ENCODE data around the gene SORCS2. TPM values are rescaled to one million over a fixed set of nuclear protein-coding genes. Genes with fewer than 3 reads are reported as not detected.

SORCS2 gene
- total RNA-seq, 4 donors from 2014 or later, result 0.26 to 17.1 (median 2.9) TPM

GRCh38 chr4:7384003-7384928 lies 191.9 kb downstream of the SORCS2 start:
- intact Hi-C loops (cut with DNase I; ENCODE audit: low total_unique reads), result no loop called here
- Histone ChIP-seq H3K27me3 (no peaks in the 10 kb centered on the region), H3K36me3 (no peaks in the 10 kb centered on the region), H3K27ac (no peak overlapping the region), H3K4me1 (no peaks in the 10 kb centered on the region), H3K4me3 (no peak overlapping the region), H3K9me3 (no peaks in the 10 kb centered on the region)
- no peak for TF ChIP-seq POLR2A (IDR thresholded peaks at IDR 0.05)
- no peak for TF ChIP-seq CTCF (IDR thresholded peaks at IDR 0.05)
- DNase-seq, result peak in 1 of 2 donors; percentile 5

GRCh38 chr4:7384929-7385890 lies 192.9 kb downstream of the SORCS2 start:
- intact Hi-C loops (cut with DNase I; ENCODE audit: low total_unique reads), result no loop called here
- peak in 1 of 2 donors; percentile 8 for DNase-seq
- H3K4me3 ChIP-seq, result no peak overlapping the region
- no peaks in the 10 kb centered on the region for H3K4me1 ChIP-seq
- no peak overlapping the region for H3K27ac ChIP-seq
- H3K36me3 ChIP-seq, result no peaks in the 10 kb centered on the region
- TF ChIP-seq POLR2A (IDR thresholded peaks at IDR 0.05), result no peak
- no peak for TF ChIP-seq CTCF (IDR thresholded peaks at IDR 0.05)
- no peaks in the 10 kb centered on the region for H3K9me3 ChIP-seq
- H3K27me3 ChIP-seq, result no peaks in the 10 kb centered on the region

GRCh38 chr4:7387925-7388324 lies 195.6 kb downstream of the SORCS2 start:
- no peak overlapping the region for H3K4me3 ChIP-seq

GRCh38 chr4:7388627-7389026 lies 196.3 kb downstream of the SORCS2 start:
- DNase-seq, result peak in 1 of 2 donors; percentile 8
- H3K27me3 ChIP-seq, result no peaks in the 10 kb centered on the region
- H3K9me3 ChIP-seq, result no peaks in the 10 kb centered on the region
- no peak for TF ChIP-seq CTCF (IDR thresholded peaks at IDR 0.05)
- no peak for TF ChIP-seq POLR2A (IDR thresholded peaks at IDR 0.05)
- intact Hi-C loops (cut with DNase I; ENCODE audit: low total_unique reads), result no loop called here
- no peaks in the 10 kb centered on the region for H3K36me3 ChIP-seq
- H3K4me1 ChIP-seq, result no peaks in the 10 kb centered on the region
- H3K4me3 ChIP-seq, result no peak overlapping the region
- no peak overlapping the region for H3K27ac ChIP-seq

More at GRCh38 chr4:7387925-7388324, 195.6 kb downstream of the SORCS2 start:
- Histone ChIP-seq H3K36me3 (no peaks in the 10 kb centered on the region), H3K9me3 (no peaks in the 10 kb centered on the region), H3K27ac (no peak overlapping the region), H3K27me3 (no peaks in the 10 kb centered on the region), H3K4me1 (no peaks in the 10 kb centered on the region)
- DNase-seq, result no peak
- intact Hi-C loops (cut with DNase I; ENCODE audit: low total_unique reads), result no loop called here
- TF ChIP-seq POLR2A (IDR thresholded peaks at IDR 0.05) (no peak), CTCF (IDR thresholded peaks at IDR 0.05) (no peak)

Measured in uterus (tissue), 4 donors.